MCF 10A (cell line): Measurements from ENCODE around the gene TOP3A. TPM values are rescaled to one million over a fixed set of nuclear protein-coding genes. Genes with fewer than 3 reads are reported as not detected.

Source experiments
- BruUV-seq: library from RNA; stranded (reverse); fragments of 400-500 nt; replicated peaks from 2 replicates; lab custom pipeline; 2021; lab: Mats Ljungman, UMichigan
- CTCF ChIA-PET: fragments of 300-600 bp; sonication (Branson Sonifier 250); formaldehyde crosslinking; extraction: SDS; loops from one replicate; lab custom pipeline; 2021; ENCODE audit warnings: antibody characterized with exemption, inconsistent platforms; lab: Yijun Ruan, JAX
- POLR2A ChIA-PET: fragments of 300-600, 350-650 bp; sonication (Branson Sonifier 250); formaldehyde crosslinking; extraction: SDS; loops from one replicate; lab custom pipeline; 2020; ENCODE audit warnings: antibody characterized with exemption, inconsistent platforms; lab: Yijun Ruan, JAX
- DNase-seq: peaks from one replicate; pipeline ENCODE4 v3.0.0-alpha.2; 2018; ENCODE audit not compliant: unreplicated experiment
- H3K27ac Mint-ChIP-seq: one replicate; pipeline ENCODE4 v1.8.0; 2022; ENCODE audit warnings: mild to moderate bottlenecking, low read depth, mixed read lengths; ENCODE audit not compliant: unreplicated experiment
- H3K27me3 Mint-ChIP-seq: one replicate; pipeline ENCODE4 v1.8.0; 2022; ENCODE audit warnings: mixed read lengths; ENCODE audit not compliant: insufficient read depth, unreplicated experiment
- H3K36me3 Mint-ChIP-seq: one replicate; pipeline ENCODE4 v1.8.0; 2022; ENCODE audit warnings: mild to moderate bottlenecking, moderate library complexity, mixed read lengths; ENCODE audit not compliant: insufficient read depth, unreplicated experiment
- H3K4me1 Mint-ChIP-seq: one replicate; pipeline ENCODE4 v1.8.0; 2022; ENCODE audit warnings: mixed read lengths; ENCODE audit not compliant: insufficient read depth, unreplicated experiment
- H3K4me3 Mint-ChIP-seq: one replicate; pipeline ENCODE4 v1.8.0; 2022; ENCODE audit warnings: mild to moderate bottlenecking, moderate library complexity, mixed read lengths; ENCODE audit not compliant: unreplicated experiment
- H3K9me3 Mint-ChIP-seq: one replicate; pipeline ENCODE4 v1.8.0; 2022; ENCODE audit warnings: mixed read lengths; ENCODE audit not compliant: unreplicated experiment
- intact Hi-C: fragments of 100-400 bp; cut with micrococcal nuclease; formaldehyde crosslinking; loops from 2 replicates; pipeline ENCODE4 v1.14.1; 2022
- total RNA-seq: library from RNA; stranded (reverse); gene quantifications from 2 replicates; pipeline ENCODE4 v1.2.3, GENCODE V29; 2022
- TF ChIP-seq, protein P1 (sequence below): fragments of 200-600 bp; IDR thresholded peaks from one replicate; pipeline ENCODE4 v1.8.0; 2022; ENCODE audit warnings: antibody characterized with exemption, mild to moderate bottlenecking; ENCODE audit not compliant: unreplicated experiment

The TOP3A gene
- total RNA-seq, 1 experiment from 2014 or later = 32.5 TPM

DNA sequence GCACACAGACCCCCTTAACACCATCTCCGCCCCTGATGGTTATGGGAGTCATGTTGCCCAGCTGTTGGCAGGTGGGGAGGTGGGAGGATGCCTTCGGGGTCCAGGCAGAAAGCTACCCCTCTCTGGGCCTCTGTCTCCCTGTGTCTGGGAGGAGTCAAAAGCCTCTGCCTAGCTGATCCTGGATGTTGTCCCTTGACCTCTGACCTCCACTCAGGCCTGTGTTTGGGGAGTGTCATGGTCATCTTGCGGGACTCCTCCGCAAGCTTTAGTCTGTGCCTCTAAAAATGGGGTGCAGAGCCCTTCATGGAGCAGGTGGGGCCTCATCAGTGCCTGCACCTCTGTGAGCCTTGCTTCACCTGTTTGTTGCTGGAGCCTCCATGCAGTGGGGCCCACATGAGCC is 85.5 kb downstream of the TOP3A start:
- no peaks in the 10 kb centered on the region for H3K27me3 Mint-ChIP-seq
- TF ChIP-seq, protein P1, sequence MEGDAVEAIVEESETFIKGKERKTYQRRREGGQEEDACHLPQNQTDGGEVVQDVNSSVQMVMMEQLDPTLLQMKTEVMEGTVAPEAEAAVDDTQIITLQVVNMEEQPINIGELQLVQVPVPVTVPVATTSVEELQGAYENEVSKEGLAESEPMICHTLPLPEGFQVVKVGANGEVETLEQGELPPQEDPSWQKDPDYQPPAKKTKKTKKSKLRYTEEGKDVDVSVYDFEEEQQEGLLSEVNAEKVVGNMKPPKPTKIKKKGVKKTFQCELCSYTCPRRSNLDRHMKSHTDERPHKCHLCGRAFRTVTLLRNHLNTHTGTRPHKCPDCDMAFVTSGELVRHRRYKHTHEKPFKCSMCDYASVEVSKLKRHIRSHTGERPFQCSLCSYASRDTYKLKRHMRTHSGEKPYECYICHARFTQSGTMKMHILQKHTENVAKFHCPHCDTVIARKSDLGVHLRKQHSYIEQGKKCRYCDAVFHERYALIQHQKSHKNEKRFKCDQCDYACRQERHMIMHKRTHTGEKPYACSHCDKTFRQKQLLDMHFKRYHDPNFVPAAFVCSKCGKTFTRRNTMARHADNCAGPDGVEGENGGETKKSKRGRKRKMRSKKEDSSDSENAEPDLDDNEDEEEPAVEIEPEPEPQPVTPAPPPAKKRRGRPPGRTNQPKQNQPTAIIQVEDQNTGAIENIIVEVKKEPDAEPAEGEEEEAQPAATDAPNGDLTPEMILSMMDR = no peak
- H3K4me1 Mint-ChIP-seq = peaks cover 21% of the 10 kb centered on the region
- DNase-seq = no peak
- peak overlapping the region; percentile 16 for H3K27ac Mint-ChIP-seq
- intact Hi-C loops = no loop called here
- no peaks in the 10 kb centered on the region for H3K9me3 Mint-ChIP-seq
- no TSS peak for BruUV-seq
- H3K4me3 Mint-ChIP-seq = no peak overlapping the region
- peaks cover 5% of the 10 kb centered on the region for H3K36me3 Mint-ChIP-seq
- ChIA-PET CTCF (interaction anchor here (1.0 kb wide), 1 partner anchor 13 kb away, joined by 3 read pairs; no protein-coding TSS in a partner anchor), POLR2A (no interaction called here)

GRCh38 chr17:18228176-18228682 is 86.6 kb downstream of the TOP3A start:
- POLR2A ChIA-PET = no interaction called here
- TF ChIP-seq, protein P1 = no peak
- no peak for DNase-seq
- H3K27me3 Mint-ChIP-seq = no peaks in the 10 kb centered on the region
- peaks cover 5% of the 10 kb centered on the region for H3K36me3 Mint-ChIP-seq
- BruUV-seq = no TSS peak
- no peak overlapping the region for H3K4me3 Mint-ChIP-seq
- intact Hi-C loops = no loop called here
- CTCF ChIA-PET = interaction anchor here (1.0 kb wide), 1 partner anchor 12 kb away, joined by 3 read pairs; no protein-coding TSS in a partner anchor
- peak overlapping the region; percentile 16 for H3K27ac Mint-ChIP-seq
- peaks cover 21% of the 10 kb centered on the region for H3K4me1 Mint-ChIP-seq
- no peaks in the 10 kb centered on the region for H3K9me3 Mint-ChIP-seq

DNA sequence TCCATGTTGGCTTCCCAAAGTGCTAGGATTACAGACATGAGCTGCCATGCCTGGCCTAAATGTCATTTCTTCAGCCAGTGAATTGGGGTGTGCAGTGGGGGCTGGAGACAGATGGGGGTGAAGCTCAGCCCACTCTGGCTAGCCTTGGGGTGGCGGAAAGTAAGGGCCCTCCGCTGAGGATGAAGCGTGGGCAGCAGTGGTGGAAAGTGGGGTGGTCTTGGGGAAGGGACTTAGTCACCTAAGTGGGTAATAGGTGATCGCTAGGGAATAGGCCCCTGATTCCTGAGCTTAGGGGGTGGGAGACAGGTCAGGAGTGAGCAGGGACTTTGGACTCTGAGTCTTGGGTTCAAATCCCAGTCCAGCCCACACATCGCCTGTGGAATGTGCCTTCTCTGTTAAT is 87.2 kb downstream of the TOP3A start:
- peak overlapping the region; percentile 16 for H3K27ac Mint-ChIP-seq
- POLR2A ChIA-PET = interaction anchor here (0.9 kb wide), 1 partner anchor 8 kb away, joined by 4 read pairs; no protein-coding TSS in a partner anchor
- TF ChIP-seq, protein P1 = no peak
- H3K9me3 Mint-ChIP-seq = no peaks in the 10 kb centered on the region
- peaks cover 5% of the 10 kb centered on the region for H3K36me3 Mint-ChIP-seq
- H3K4me3 Mint-ChIP-seq = no peak overlapping the region
- CTCF ChIA-PET = no interaction called here
- no TSS peak for BruUV-seq
- intact Hi-C loops = no loop called here
- no peak for DNase-seq
- H3K4me1 Mint-ChIP-seq = peaks cover 21% of the 10 kb centered on the region
- no peaks in the 10 kb centered on the region for H3K27me3 Mint-ChIP-seq

DNA sequence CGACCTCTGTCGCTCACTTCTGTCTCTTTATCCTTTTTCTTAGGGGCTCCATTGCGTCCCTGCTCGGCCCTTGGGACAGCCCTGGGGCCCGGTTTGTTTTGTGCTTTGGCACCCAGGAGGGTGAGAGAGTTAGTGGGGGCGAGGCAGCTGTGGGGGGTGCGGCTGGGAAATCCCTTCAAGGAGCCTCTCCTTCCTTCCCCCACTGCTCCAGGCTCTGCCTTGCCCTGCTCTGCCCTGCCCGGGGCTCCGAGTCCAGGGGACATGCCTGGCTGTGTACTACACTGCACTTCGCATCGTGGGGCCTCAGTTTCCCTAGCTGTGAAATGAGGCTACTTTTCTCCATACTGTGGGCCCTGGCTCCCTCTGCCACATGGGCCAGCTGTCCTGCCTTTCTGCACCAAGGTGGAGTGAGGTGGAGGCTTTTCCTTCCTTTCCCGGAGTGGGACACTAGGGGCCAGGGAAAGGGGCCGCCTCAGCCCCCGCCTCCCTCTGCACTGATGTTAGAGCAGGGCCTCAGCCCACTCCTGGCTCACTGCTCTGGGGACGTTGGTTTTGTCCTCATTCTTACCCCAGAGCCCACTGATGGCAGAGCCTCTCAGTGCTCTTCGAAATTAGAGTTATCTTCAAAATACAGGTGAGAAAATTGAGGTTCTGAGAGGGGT is 88.4 kb downstream of the TOP3A start:
- no peak for DNase-seq
- TF ChIP-seq, protein P1 = no peak
- H3K36me3 Mint-ChIP-seq = peaks cover 5% of the 10 kb centered on the region
- H3K27me3 Mint-ChIP-seq = no peaks in the 10 kb centered on the region
- ChIA-PET CTCF (interaction anchor here (0.6 kb wide), 1 partner anchor 1301 kb away, joined by 3 read pairs; no protein-coding TSS in a partner anchor), POLR2A (interaction anchor here (0.8 to 1.2 kb wide), 5 partner anchors 10 to 632 kb away, joined by 3 to 4 read pairs (median 3); no protein-coding TSS in a partner anchor)
- intact Hi-C loops = no loop called here
- H3K9me3 Mint-ChIP-seq = no peaks in the 10 kb centered on the region
- peaks cover 21% of the 10 kb centered on the region for H3K4me1 Mint-ChIP-seq
- BruUV-seq = TSS peak; percentile 44
- H3K27ac Mint-ChIP-seq = peak overlapping the region; percentile 91
- peak overlapping the region; percentile 92 for H3K4me3 Mint-ChIP-seq
